ENCODE results near the gene BACH2.
"Not testable (repeated sequence)": the region's sequence is repeated elsewhere in the genome, so short reads cannot be mapped to it uniquely, and the experiment has no call there.

The BACH2 gene

DNA sequence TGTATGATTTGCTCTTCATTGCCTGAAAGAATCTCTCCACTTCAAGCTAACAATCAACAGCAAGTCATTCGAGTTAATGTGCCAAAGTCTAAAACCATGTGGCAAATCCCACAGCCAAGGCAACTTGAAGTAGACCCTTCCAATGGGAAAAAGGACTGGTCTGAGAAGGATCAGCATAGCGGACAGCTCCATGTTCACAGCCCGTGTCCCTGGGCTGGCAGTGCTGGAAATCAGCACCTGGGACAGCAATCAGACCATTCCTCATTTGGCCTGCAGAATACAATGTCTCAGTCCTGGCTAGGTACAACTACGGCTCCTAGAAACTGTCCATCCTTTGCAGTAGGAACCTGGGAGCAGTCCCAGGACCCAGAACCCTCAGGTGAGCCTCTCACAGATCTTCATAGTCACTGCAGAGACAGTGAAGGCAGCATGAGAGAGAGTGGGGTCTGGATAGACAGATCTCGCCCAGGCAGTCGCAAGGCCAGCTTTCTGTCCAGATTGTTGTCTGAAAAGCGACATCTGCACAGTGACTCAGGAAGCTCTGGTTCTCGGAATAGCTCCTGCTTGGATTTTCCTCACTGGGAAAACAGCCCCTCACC, 401.3 kb downstream of the BACH2 start:
- TF ChIP-seq ZFX (IDR thresholded peaks at IDR 0.05): no peak
- TF ChIP-seq, protein P1, sequence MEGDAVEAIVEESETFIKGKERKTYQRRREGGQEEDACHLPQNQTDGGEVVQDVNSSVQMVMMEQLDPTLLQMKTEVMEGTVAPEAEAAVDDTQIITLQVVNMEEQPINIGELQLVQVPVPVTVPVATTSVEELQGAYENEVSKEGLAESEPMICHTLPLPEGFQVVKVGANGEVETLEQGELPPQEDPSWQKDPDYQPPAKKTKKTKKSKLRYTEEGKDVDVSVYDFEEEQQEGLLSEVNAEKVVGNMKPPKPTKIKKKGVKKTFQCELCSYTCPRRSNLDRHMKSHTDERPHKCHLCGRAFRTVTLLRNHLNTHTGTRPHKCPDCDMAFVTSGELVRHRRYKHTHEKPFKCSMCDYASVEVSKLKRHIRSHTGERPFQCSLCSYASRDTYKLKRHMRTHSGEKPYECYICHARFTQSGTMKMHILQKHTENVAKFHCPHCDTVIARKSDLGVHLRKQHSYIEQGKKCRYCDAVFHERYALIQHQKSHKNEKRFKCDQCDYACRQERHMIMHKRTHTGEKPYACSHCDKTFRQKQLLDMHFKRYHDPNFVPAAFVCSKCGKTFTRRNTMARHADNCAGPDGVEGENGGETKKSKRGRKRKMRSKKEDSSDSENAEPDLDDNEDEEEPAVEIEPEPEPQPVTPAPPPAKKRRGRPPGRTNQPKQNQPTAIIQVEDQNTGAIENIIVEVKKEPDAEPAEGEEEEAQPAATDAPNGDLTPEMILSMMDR (conservative IDR thresholded peaks at IDR 0.05): no peak
- no peak overlapping the region for H3K27ac ChIP-seq

- TF ChIP-seq, protein P1 (conservative IDR thresholded peaks at IDR 0.05): no peak
- TF ChIP-seq ZFX (IDR thresholded peaks at IDR 0.05): no peak
- no peak within 1 kb of the TSS for H3K27ac ChIP-seq
These were observed 402.5 kb downstream of the BACH2 start, which contains the start of gene GJA10 for GRCh38 chr6:89894169-89894568. Gene GJA10, plus strand, starts transcription at chr6:89894469. Its CDS starts 0 bp downstream, at chr6:89894469.

GRCh38 chr6:89892577-89892976, 404.1 kb downstream of the BACH2 start:
- H3K27ac ChIP-seq: not testable (repeated sequence)

DNA sequence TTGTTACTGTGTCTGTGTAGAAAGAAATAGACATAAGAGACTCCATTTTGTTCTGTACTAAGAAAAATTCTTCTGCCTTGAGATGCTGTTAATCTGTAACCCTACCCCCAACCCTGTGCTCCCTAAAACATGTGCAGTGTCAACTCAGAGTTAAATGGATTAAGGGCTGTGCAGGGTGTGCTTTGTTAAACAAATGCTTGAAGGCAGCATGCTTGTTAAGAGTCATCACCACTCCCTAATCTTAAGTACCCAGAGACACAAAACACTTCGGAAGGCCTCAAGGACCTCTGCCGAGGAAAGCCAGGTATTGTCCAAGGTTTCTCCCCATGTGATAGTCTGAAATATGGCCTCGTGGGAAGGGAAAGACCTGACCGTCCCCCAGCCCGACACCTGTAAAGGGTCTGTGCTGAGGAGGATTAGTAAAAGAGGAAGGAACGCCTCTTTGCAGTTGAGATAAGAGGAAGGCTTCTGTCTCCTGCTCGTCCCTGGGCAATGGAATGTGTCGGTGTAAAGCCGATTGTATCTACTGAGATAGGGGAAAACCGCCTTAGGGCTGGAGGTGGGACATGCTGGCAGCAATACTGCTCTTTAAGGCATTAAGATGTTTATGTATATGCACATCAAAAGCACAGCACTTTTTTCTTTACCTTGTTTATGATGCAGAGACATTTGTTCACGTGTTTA, 405.7 kb downstream of the BACH2 start:
- not testable (repeated sequence) for H3K27ac ChIP-seq

DNA sequence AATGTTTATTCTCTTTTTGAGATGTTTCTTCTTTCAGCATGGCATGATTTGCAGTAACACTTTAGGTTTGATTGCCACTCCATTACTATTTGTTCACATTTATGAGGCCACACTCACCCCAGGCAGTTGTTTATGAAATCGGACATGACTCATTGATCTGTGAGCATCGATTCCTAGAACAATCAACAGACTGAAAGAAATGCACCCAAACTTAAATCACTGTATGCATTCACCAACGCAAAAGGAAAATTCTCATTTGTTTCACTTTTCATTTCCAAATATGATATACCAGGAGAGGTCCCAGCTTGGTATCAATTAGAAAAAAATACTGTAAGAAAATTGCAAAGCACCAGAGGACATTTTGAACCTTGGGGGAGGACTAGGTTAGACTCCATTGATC, 407.8 kb downstream of the BACH2 start:
- TF ChIP-seq ZFX (IDR thresholded peaks at IDR 0.05): no peak
- TF ChIP-seq, protein P1 (conservative IDR thresholded peaks at IDR 0.05): no peak
- no peak overlapping the region for H3K27ac ChIP-seq

DNA sequence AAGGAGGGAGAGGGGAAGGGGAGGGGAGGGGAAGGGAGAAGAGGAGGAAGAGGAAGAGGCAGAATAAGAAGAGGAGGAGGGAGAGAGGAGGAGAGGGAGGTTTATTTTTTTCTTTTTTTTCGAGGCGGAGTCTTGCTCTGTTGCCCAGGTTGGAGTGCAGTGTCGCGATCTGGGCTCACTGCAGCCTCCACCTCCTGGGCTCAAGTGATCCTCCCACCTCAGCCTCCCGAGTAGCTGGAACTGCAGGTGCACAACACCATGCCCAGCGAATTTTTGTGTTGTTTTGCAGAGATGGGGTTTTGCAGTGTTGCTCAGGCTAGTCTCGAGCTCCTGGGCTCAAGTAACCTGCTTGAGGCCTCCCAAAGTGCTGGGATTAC, 408.5 kb downstream of the BACH2 start:
- TF ChIP-seq ZFX (IDR thresholded peaks at IDR 0.05): no peak
- TF ChIP-seq, protein P1 (conservative IDR thresholded peaks at IDR 0.05): no peak
- H3K27ac ChIP-seq: no peak overlapping the region

DNA sequence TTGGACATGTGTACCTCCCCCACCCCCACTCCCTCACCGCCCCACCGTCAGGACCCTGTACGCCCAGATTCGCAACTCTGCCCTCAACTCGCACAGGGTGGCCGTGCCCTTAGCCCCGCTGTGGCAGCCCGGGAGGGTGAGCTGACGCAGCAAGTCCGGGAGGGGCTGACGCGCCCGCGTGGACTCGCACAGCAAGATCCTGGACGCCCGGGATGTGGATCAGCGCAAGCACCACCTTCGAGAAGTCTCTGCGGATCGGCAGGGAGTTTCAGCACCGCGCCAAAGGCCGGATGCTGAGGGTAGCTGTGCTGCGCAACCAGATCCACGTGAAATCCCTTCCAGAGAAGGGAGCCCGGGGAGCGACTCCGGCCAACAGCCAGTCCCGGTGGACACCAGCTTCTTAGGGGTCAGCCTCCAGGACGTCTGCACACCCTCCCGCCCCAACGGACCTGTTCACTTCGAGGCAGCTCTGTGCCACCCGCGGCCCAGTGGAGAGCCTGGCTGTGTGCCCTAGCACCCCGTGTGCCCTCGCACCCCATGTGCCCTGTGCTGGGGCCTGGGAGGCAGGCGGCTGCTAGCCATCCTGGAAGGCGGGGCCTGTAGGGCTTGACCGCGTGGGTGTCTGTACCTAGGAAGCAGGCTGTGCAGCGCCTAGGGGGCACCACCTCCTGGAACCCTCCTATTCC, 409.0 kb downstream of the BACH2 start:
- TF ChIP-seq, protein P1 (conservative IDR thresholded peaks at IDR 0.05): no peak
- TF ChIP-seq ZFX (IDR thresholded peaks at IDR 0.05): no peak
- H3K27ac ChIP-seq: no peak overlapping the region

GRCh38 chr6:89886378-89887120, 410.1 kb downstream of the BACH2 start:
- no peak overlapping the region for H3K27ac ChIP-seq
- TF ChIP-seq, protein P1 (conservative IDR thresholded peaks at IDR 0.05): no peak
- no peak for TF ChIP-seq ZFX (IDR thresholded peaks at IDR 0.05)

Measured in C4-2B (cell line).